B cell (primary cell): ENCODE results near the gene PPTC7. TPM values are rescaled to one million over a fixed set of nuclear protein-coding genes. Genes with fewer than 3 reads are reported as not detected.
"Not testable (repeated sequence)": the region's sequence is repeated elsewhere in the genome, so short reads cannot be mapped to it uniquely, and the experiment has no call there.

Experiments
- ATAC-seq: fragments of 200-7000 bp; cut with Tn5 transposase; one replicate; pipeline ENCODE4 v1.10.0; 2021; ENCODE audit warnings: low read depth, mild to moderate bottlenecking, moderate number of reproducible peaks, moderate library complexity
- CTCF ChIA-PET: fragments of 350-600 bp; sonication (Branson Sonifier 250); formaldehyde crosslinking; loops from one replicate; lab custom pipeline; 2021; ENCODE audit warnings: antibody characterized with exemption, inconsistent platforms; lab: Charles Lee
- POLR2A ChIA-PET: fragments of 350-600 bp; sonication (Branson Sonifier 250); formaldehyde crosslinking; loops from one replicate; lab custom pipeline; 2021; ENCODE audit warnings: antibody characterized with exemption; lab: Charles Lee
- DNase-seq: peaks from one replicate; pipeline ENCODE4 v3.0.0; 2013
- H2AFZ ChIP-seq: 2 replicates; pipeline ENCODE4 v1.6.1; 2012; ENCODE audit warnings: mild to moderate bottlenecking, low read depth, low read length; ENCODE audit not compliant: insufficient read depth, poor library complexity, severe bottlenecking
- H3K27ac ChIP-seq, 2 donors: 1 replicate in 1 of 2; 2 replicates in 1 of 2; pipeline ENCODE4 v1.5.1; 2012 to 2013; ENCODE audit warnings: low read length in 2 of 2, mild to moderate bottlenecking in 2 of 2, moderate library complexity in 1 of 2
- H3K27me3 ChIP-seq, 4 experiments: fragments of 200-600 bp in 1 of 4; sonication (generic) in 1 of 4; replicated peaks in 1 of 4; 1 replicate in 2 of 4; 2 replicates in 2 of 4; pipeline versions ENCODE4 v1.6.1 to v1.7.0; 2013 to 2016; ENCODE audit warnings: low read length in 3 of 4, mild to moderate bottlenecking in 2 of 4, mixed read lengths in 1 of 4, moderate library complexity in 1 of 4; ENCODE audit not compliant: insufficient read depth in 4 of 4, control insufficient read depth in 3 of 4; ENCODE audit errors: control extremely low read depth in 1 of 4
- H3K36me3 ChIP-seq, 2 experiments: replicated peaks in 1 of 2; 1 replicate in 1 of 2; 2 replicates in 1 of 2; pipeline versions ENCODE4 v1.6.1 to v1.7.1; 2013; ENCODE audit warnings: low read length in 1 of 2; ENCODE audit not compliant: insufficient read depth in 2 of 2, control insufficient read depth in 1 of 2; ENCODE audit errors: control extremely low read depth in 1 of 2, extremely low read depth in 1 of 2
- H3K4me1 ChIP-seq, 2 donors: fragments of 200-600 bp in 1 of 2; sonication (generic) in 1 of 2; 1 replicate in 1 of 2; 2 replicates in 1 of 2; pipeline versions ENCODE4 v1.5.1 to v1.6.1; 2013 to 2017; ENCODE audit warnings: low read length in 2 of 2; ENCODE audit not compliant: control insufficient read depth in 2 of 2, insufficient read depth in 2 of 2
- H3K4me2 ChIP-seq: replicated peaks from 2 replicates; pipeline ENCODE3; 2012; ENCODE audit warnings: mild to moderate bottlenecking, low read depth, low read length; ENCODE audit not compliant: poor library complexity, severe bottlenecking
- H3K4me3 ChIP-seq, 5 experiments: fragments of 200-600 bp in 1 of 5; sonication (generic) in 1 of 5; 1 replicate in 3 of 5; 2 replicates in 2 of 5; pipeline versions ENCODE4 v1.5.1 to v1.7.0; 2011 to 2016; ENCODE audit warnings: low read length in 4 of 5, mild to moderate bottlenecking in 4 of 5, low read depth in 2 of 5, control low read depth in 1 of 5, moderate library complexity in 1 of 5; ENCODE audit not compliant: insufficient read depth in 1 of 5; ENCODE audit errors: control extremely low read depth in 1 of 5, extremely low read depth in 1 of 5
- H3K79me2 ChIP-seq: fragments of 200-600 bp; sonication (generic); one replicate; pipeline ENCODE4 v1.6.0; 2016; ENCODE audit warnings: low read length; ENCODE audit not compliant: control insufficient read depth, insufficient read depth
- H3K9ac ChIP-seq: fragments of 200-600 bp; sonication (generic); 2 replicates; pipeline ENCODE4 v1.6.1; 2017; ENCODE audit warnings: mild to moderate bottlenecking, low read length, moderate library complexity
- H3K9me3 ChIP-seq, 3 donors: one replicate each; pipeline versions ENCODE4 v1.6.1 to v1.7.1; 2013; ENCODE audit warnings: low read length in 2 of 3; ENCODE audit not compliant: control insufficient read depth in 2 of 3, insufficient read depth in 1 of 3; ENCODE audit errors: control extremely low read depth in 1 of 3
- H4K20me1 ChIP-seq: 2 replicates; pipeline ENCODE4 v1.6.0; 2012; ENCODE audit warnings: mild to moderate bottlenecking, low read length; ENCODE audit not compliant: insufficient read depth, control insufficient read depth, poor library complexity, severe bottlenecking
- H3K27ac Mint-ChIP-seq: one replicate; pipeline ENCODE4 v1.8.0; 2021; ENCODE audit warnings: mixed read lengths
- H3K27me3 Mint-ChIP-seq: one replicate; pipeline ENCODE4 v1.8.0; 2021; ENCODE audit warnings: mixed read lengths
- H3K4me1 Mint-ChIP-seq: one replicate; pipeline ENCODE4 v1.8.0; 2021; ENCODE audit warnings: mixed read lengths
- H3K4me3 Mint-ChIP-seq: one replicate; pipeline ENCODE4 v1.8.0; 2021; ENCODE audit warnings: mixed read lengths
- H3K9me3 Mint-ChIP-seq: one replicate; pipeline ENCODE4 v1.8.0; 2022; ENCODE audit warnings: mixed read lengths; ENCODE audit not compliant: insufficient read depth
- EZH2 ChIP-seq: IDR thresholded peaks from 2 replicates; pipeline ENCODE4 v1.6.1; 2012; ENCODE audit warnings: borderline replicate concordance, low read depth, mild to moderate bottlenecking, moderate library complexity, low read length; ENCODE audit not compliant: insufficient read depth, poor library complexity, severe bottlenecking
- WGBS: methylation state at CpG from one replicate; pipeline ENCODE4 v1.1.5; 2013; ENCODE audit warnings: missing lambda C conversion rate; ENCODE audit not compliant: insufficient coverage; 5-methylcytosine and 5-hydroxymethylcytosine counted together
- intact Hi-C: fragments of 100-400 bp; cut with micrococcal nuclease; formaldehyde crosslinking; loops from one replicate; pipeline ENCODE4 v1.10.0; 2022
- polyA plus RNA-seq: library from polyadenylated mRNA; depleted of rRNA; stranded (reverse); fragments of >200 nt; gene quantifications from 2 replicates; pipeline ENCODE4 v1.2.3, GENCODE V29; 2012
- total RNA-seq, 2 donors: library from RNA; stranded (reverse); fragments of 120-200 nt in 1 of 2; gene quantifications; 1 replicate in 1 of 2; 2 replicates in 1 of 2; pipeline versions ENCODE4 v1.2.3 to v1.2.4, GENCODE V29; 2013 to 2022
- TF ChIP-seq, protein P1 (sequence below): fragments of 200-600 bp; IDR thresholded peaks from one replicate; pipeline ENCODE4 v1.8.0; 2022; ENCODE audit warnings: antibody characterized with exemption, mild to moderate bottlenecking

Gene PPTC7
- total and polyA plus RNA-seq, 2 donors (not counting 1 experiment from before 2014, with no cell fraction given), result 20.7 to 44.9 TPM

DNA sequence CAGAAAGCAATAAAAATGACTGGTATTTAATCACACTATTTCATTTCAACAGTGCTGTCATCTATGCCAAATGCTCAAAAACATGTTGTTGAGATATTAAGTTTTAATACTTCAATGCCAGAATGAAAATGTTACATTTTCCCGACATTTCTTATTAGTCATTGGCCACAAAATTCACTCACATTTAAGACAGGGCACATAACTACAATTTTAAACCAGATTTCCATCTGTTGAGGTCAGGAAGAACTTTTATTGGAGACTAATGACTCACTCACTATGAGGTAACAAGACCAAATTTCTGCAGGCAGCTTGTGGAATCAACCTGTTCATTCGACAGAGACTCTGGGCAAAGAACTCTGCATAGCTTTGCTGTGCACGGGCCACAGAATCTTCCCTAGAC lies 36.8 kb downstream of the PPTC7 start:
- 100% methylated on average over 2 of the region's 3 CpGs for WGBS
- intact Hi-C loops, result loop anchor here (5.0 kb wide), 1 partner anchor 36 kb away; the partner anchor contains the start of gene PPTC7
- ATAC-seq (no peak), DNase-seq (no peak)
- Mint-ChIP-seq H3K4me1 (peaks cover 33% of the 10 kb centered on the region), H3K27me3 (no peaks in the 10 kb centered on the region), H3K4me3 (no peak overlapping the region), H3K9me3 (no peaks in the 10 kb centered on the region), H3K27ac (no peak overlapping the region)
- Histone ChIP-seq H3K27me3 (no peaks in the 10 kb centered on the region), H3K36me3 (peaks cover 16 to 61% of the 10 kb centered on the region in 2 experiments), H4K20me1 (peaks cover 40% of the 10 kb centered on the region), H3K9me3 (no peaks in the 10 kb centered on the region), H2AFZ (no peak overlapping the region), H3K79me2 (peaks cover 98% of the 10 kb centered on the region), H3K9ac (no peak overlapping the region), H3K4me2 (no peak overlapping the region), H3K4me1 (peaks cover 0 to 13% of the 10 kb centered on the region in 2 donors), H3K4me3 (no peak overlapping the region), H3K27ac (no peak overlapping the region)
- POLR2A ChIA-PET, result no interaction called here
- CTCF ChIA-PET, result interaction anchor here (9.3 kb wide), 1 partner anchor 55 kb away, joined by 71 read pairs; no protein-coding TSS in a partner anchor
- TF ChIP-seq, protein P1, sequence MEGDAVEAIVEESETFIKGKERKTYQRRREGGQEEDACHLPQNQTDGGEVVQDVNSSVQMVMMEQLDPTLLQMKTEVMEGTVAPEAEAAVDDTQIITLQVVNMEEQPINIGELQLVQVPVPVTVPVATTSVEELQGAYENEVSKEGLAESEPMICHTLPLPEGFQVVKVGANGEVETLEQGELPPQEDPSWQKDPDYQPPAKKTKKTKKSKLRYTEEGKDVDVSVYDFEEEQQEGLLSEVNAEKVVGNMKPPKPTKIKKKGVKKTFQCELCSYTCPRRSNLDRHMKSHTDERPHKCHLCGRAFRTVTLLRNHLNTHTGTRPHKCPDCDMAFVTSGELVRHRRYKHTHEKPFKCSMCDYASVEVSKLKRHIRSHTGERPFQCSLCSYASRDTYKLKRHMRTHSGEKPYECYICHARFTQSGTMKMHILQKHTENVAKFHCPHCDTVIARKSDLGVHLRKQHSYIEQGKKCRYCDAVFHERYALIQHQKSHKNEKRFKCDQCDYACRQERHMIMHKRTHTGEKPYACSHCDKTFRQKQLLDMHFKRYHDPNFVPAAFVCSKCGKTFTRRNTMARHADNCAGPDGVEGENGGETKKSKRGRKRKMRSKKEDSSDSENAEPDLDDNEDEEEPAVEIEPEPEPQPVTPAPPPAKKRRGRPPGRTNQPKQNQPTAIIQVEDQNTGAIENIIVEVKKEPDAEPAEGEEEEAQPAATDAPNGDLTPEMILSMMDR, result no peak
- no peak for TF ChIP-seq EZH2

DNA sequence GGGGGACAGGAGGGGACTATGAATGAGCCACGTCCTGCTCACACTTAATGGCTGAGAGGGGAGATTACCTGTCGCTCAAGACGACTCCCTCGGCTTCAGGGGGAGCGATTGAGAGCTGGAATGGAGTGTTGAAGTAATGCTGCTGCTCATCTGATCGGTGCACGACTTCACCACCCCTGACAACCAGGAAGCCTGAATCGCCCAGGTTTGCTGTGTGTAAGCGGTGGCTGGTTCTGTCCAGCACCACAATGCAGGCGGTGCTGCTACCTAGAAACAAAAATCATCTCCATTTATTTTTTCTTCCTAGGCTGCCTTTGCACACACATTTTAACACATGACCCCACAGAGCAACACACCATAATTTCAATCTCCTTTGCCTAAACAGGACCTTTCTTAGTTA lies 37.3 kb downstream of the PPTC7 start:
- Histone ChIP-seq H3K4me2 (no peak overlapping the region), H3K27ac (no peak overlapping the region), H2AFZ (no peak overlapping the region), H3K9me3 (no peaks in the 10 kb centered on the region), H3K27me3 (no peaks in the 10 kb centered on the region), H3K9ac (no peak overlapping the region), H3K4me3 (no peak overlapping the region), H3K4me1 (peaks cover 0 to 13% of the 10 kb centered on the region in 2 donors), H3K36me3 (peaks cover 15 to 56% of the 10 kb centered on the region in 2 experiments), H3K79me2 (peaks cover 96% of the 10 kb centered on the region), H4K20me1 (peaks cover 35% of the 10 kb centered on the region)
- no peak for TF ChIP-seq EZH2
- TF ChIP-seq, protein P1, result no peak
- Mint-ChIP-seq H3K4me3 (no peak overlapping the region), H3K27me3 (no peaks in the 10 kb centered on the region), H3K9me3 (no peaks in the 10 kb centered on the region), H3K4me1 (peaks cover 33% of the 10 kb centered on the region), H3K27ac (no peak overlapping the region)
- 100% methylated on average over 10 of the region's 10 CpGs for WGBS
- ChIA-PET POLR2A (no interaction called here), CTCF (interaction anchor here (9.3 kb wide), 1 partner anchor 55 kb away, joined by 71 read pairs; no protein-coding TSS in a partner anchor)
- ATAC-seq (no peak), DNase-seq (no peak)
- intact Hi-C loops, result loop anchor here (5.0 kb wide), 1 partner anchor 36 kb away; the partner anchor contains the start of gene PPTC7

DNA sequence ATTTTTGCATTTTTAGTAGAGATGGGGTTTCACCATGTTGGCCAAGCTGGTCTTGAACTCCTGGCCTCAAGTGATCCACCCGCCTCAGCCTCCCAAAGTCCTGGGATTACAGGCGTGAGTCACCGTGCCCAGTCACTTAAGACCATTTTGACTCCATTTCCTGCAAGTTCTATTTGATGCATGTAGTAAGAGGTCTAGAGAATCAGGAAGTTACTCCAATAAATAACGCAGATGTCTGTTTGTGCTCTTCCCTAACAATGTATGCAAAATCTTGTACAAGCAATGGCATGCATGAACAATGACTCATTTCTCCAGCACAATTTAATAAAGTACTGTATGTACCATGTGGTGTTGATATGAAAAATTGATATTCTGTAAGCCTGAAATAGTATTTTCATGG lies 37.9 kb downstream of the PPTC7 start:
- Histone ChIP-seq H3K36me3 (peaks cover 12 to 52% of the 10 kb centered on the region in 2 experiments), H3K4me1 (peaks cover 0 to 13% of the 10 kb centered on the region in 2 donors), H3K79me2 (peaks cover 94% of the 10 kb centered on the region), H4K20me1 (peaks cover 35% of the 10 kb centered on the region)
- H3K4me3 Mint-ChIP-seq, ATAC-seq, H3K9me3 Mint-ChIP-seq, H2AFZ ChIP-seq, H3K27ac Mint-ChIP-seq, DNase-seq, H3K4me3 ChIP-seq, POLR2A ChIA-PET, H3K27me3 Mint-ChIP-seq, H3K4me2 ChIP-seq, H3K27ac ChIP-seq, H3K27me3 ChIP-seq, H3K9ac ChIP-seq, H3K9me3 ChIP-seq: not testable (repeated sequence)
- CTCF ChIA-PET, result interaction anchor here (9.3 kb wide), 1 partner anchor 56 kb away, joined by 71 read pairs; no protein-coding TSS in a partner anchor
- intact Hi-C loops, result loop anchor here (5.0 kb wide), 1 partner anchor 37 kb away; the partner anchor contains the start of gene PPTC7
- H3K4me1 Mint-ChIP-seq, result peaks cover 35% of the 10 kb centered on the region
- WGBS, result no CpG with 5 or more reads among the region's 4 CpGs
